WTC11 (cell line): ENCODE results near the gene CTNNA3.

Source experiments
- ATF3 ChIP-seq: sonication (generic); formaldehyde crosslinking; conservative IDR thresholded peaks from 2 replicates; pipeline ENCODE4 v1.8.1; 2022; ENCODE audit warnings: mild to moderate bottlenecking, missing genetic modification reagents
- ESRRA ChIP-seq: sonication (generic); formaldehyde crosslinking; IDR thresholded peaks from 2 replicates; pipeline ENCODE4 v1.8.1; 2022; ENCODE audit warnings: mild to moderate bottlenecking, missing genetic modification reagents, borderline replicate concordance
- FOXP1 ChIP-seq: sonication (generic); formaldehyde crosslinking; IDR thresholded peaks from 2 replicates; pipeline ENCODE4 v1.8.0; 2022; ENCODE audit warnings: missing genetic modification reagents, mild to moderate bottlenecking, moderate library complexity, borderline replicate concordance
- GABPB1 ChIP-seq: sonication (generic); formaldehyde crosslinking; IDR thresholded peaks from 2 replicates; pipeline ENCODE4 v1.8.1; 2023; ENCODE audit warnings: mild to moderate bottlenecking, missing genetic modification reagents
- HMGXB4 ChIP-seq: sonication (generic); formaldehyde crosslinking; IDR thresholded peaks from 2 replicates; pipeline ENCODE4 v1.8.1; 2023; ENCODE audit warnings: mild to moderate bottlenecking, moderate library complexity, missing genetic modification reagents
- MLX ChIP-seq: sonication (generic); formaldehyde crosslinking; IDR thresholded peaks from 2 replicates; pipeline ENCODE4 v1.8.1; 2023; ENCODE audit warnings: mild to moderate bottlenecking, missing genetic modification reagents, moderate library complexity
- TCF7 ChIP-seq: sonication (generic); formaldehyde crosslinking; IDR thresholded peaks from 2 replicates; pipeline ENCODE4 v1.8.0; 2022; ENCODE audit warnings: mild to moderate bottlenecking, low read depth, missing genetic modification reagents, moderate library complexity
- ZMAT4 ChIP-seq: fragments of 250-450 bp; sonication (Bioruptor Pico); IDR thresholded peaks from 2 replicates; pipeline ENCODE4 v1.9.0; 2021; ENCODE audit warnings: mild to moderate bottlenecking
- ZNF263 ChIP-seq: sonication (generic); formaldehyde crosslinking; IDR thresholded peaks from 2 replicates; pipeline ENCODE4 v1.8.1; 2022; ENCODE audit warnings: low read depth, mild to moderate bottlenecking, moderate library complexity, missing genetic modification reagents
- TF ChIP-seq, protein P1 (sequence below): sonication (generic); formaldehyde crosslinking; IDR thresholded peaks from 2 replicates; pipeline ENCODE4 v1.8.1; 2023; ENCODE audit warnings: mild to moderate bottlenecking, missing genetic modification reagents, moderate library complexity
- TF ChIP-seq, protein P2 (sequence below): fragments of 200-600 bp; IDR thresholded peaks from 2 replicates; pipeline ENCODE4 v1.8.0; 2022; ENCODE audit warnings: antibody characterized with exemption
- TF ChIP-seq, protein P3 (sequence below): sonication (generic); formaldehyde crosslinking; IDR thresholded peaks from 2 replicates; pipeline ENCODE4 v1.8.0; 2022; ENCODE audit warnings: mild to moderate bottlenecking, missing genetic modification reagents

DNA sequence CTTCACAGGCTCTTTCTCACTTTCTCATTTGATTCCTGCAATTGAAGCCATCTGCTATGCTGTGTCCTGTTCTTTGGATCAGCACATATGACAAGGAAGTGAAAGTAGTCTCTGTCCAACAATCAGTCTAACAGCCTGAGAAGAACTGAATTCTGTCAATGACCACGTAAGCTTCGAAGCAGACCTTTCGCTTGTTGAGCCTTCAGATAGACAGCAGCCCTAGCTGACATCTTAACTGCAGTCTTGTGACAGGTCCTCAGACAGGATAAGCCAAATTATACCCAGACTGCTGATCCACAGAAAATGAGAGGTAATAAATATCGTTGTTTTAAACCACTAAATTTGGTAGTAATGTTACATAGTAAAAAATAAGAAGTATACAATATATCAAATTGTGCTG lies 1461.1 kb downstream of the CTNNA3 start:
- TF ChIP-seq, protein P1, sequence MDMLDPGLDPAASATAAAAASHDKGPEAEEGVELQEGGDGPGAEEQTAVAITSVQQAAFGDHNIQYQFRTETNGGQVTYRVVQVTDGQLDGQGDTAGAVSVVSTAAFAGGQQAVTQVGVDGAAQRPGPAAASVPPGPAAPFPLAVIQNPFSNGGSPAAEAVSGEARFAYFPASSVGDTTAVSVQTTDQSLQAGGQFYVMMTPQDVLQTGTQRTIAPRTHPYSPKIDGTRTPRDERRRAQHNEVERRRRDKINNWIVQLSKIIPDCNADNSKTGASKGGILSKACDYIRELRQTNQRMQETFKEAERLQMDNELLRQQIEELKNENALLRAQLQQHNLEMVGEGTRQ, result no peak
- TF ChIP-seq, protein P2, sequence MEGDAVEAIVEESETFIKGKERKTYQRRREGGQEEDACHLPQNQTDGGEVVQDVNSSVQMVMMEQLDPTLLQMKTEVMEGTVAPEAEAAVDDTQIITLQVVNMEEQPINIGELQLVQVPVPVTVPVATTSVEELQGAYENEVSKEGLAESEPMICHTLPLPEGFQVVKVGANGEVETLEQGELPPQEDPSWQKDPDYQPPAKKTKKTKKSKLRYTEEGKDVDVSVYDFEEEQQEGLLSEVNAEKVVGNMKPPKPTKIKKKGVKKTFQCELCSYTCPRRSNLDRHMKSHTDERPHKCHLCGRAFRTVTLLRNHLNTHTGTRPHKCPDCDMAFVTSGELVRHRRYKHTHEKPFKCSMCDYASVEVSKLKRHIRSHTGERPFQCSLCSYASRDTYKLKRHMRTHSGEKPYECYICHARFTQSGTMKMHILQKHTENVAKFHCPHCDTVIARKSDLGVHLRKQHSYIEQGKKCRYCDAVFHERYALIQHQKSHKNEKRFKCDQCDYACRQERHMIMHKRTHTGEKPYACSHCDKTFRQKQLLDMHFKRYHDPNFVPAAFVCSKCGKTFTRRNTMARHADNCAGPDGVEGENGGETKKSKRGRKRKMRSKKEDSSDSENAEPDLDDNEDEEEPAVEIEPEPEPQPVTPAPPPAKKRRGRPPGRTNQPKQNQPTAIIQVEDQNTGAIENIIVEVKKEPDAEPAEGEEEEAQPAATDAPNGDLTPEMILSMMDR, result no peak
- no peak for TF ChIP-seq GABPB1 (CRISPR knock-in tag)
- no peak for TF ChIP-seq MLX (CRISPR knock-in tag)
- TF ChIP-seq, protein P3, sequence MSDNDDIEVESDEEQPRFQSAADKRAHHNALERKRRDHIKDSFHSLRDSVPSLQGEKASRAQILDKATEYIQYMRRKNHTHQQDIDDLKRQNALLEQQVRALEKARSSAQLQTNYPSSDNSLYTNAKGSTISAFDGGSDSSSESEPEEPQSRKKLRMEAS (CRISPR knock-in tag), result no peak
- no peak for TF ChIP-seq TCF7
- no peak for TF ChIP-seq ZMAT4 (CRISPR knock-in tag)
- TF ChIP-seq FOXP1, result no peak
- no peak for TF ChIP-seq ATF3 (CRISPR knock-in tag)
- TF ChIP-seq ESRRA (CRISPR knock-in tag), result no peak
- no peak for TF ChIP-seq HMGXB4
- no peak for TF ChIP-seq ZNF263 (CRISPR knock-in tag)
